H1 (cell line): ENCODE data around the gene PLPP4. TPM values are rescaled to one million over a fixed set of nuclear protein-coding genes. Genes with fewer than 3 reads are reported as not detected.

ENCODE experiments used
- CTCF ChIA-PET: fragments of 300-600 bp; sonication (Branson Sonifier 250); formaldehyde crosslinking; loops from one replicate; lab custom pipeline; 2021; ENCODE audit not compliant: partially characterized antibody; lab: Charles Lee
- POLR2A ChIA-PET: fragments of 300-600 bp; sonication (Branson Sonifier 250); formaldehyde crosslinking; loops from one replicate; lab custom pipeline; 2021; ENCODE audit warnings: inconsistent platforms; ENCODE audit not compliant: partially characterized antibody; lab: Charles Lee
- DNase-seq, 2 experiments: peaks; one replicate each; pipeline versions ENCODE4 v3.0.0 to v3.0.0-alpha.2; 2010 to 2022; ENCODE audit warnings: low spot score in 2 of 2, low read depth in 1 of 2, mixed read lengths in 1 of 2
- FAIRE-seq: peaks from 2 replicates; lab custom pipeline; 2011; peaks lifted over from hg19 to GRCh38; lab: Jason Lieb, UNC
- H2AFZ ChIP-seq: 2 replicates; pipeline ENCODE4 v1.8.1; 2012; ENCODE audit warnings: low read length, inconsistent platforms
- H2AK5ac ChIP-seq: 2 replicates; pipeline ENCODE4 v1.6.1; 2013; ENCODE audit warnings: low read depth, low read length
- H2BK120ac ChIP-seq: replicated peaks from 2 replicates; pipeline ENCODE3; 2013; ENCODE audit warnings: low read depth, low read length, inconsistent platforms
- H2BK12ac ChIP-seq: 2 replicates; pipeline ENCODE4 v1.6.1; 2013; ENCODE audit warnings: low read depth, low read length
- H2BK15ac ChIP-seq: 2 replicates; pipeline ENCODE4 v1.6.1; 2013; ENCODE audit warnings: low read length
- H2BK20ac ChIP-seq: 2 replicates; pipeline ENCODE4 v1.6.1; 2013; ENCODE audit warnings: low read length
- H2BK5ac ChIP-seq: 2 replicates; pipeline ENCODE4 v1.6.1; 2013; ENCODE audit warnings: low read depth, low read length
- H3K14ac ChIP-seq: 2 replicates; pipeline ENCODE4 v1.6.1; 2013; ENCODE audit warnings: inconsistent platforms; ENCODE audit not compliant: insufficient read length
- H3K18ac ChIP-seq: 2 replicates; pipeline ENCODE4 v1.6.1; 2013; ENCODE audit warnings: low read length; ENCODE audit errors: extremely low read depth
- H3K23ac ChIP-seq: 2 replicates; pipeline ENCODE4 v1.6.1; 2013; ENCODE audit warnings: inconsistent platforms; ENCODE audit not compliant: insufficient read length
- H3K23me2 ChIP-seq: 2 replicates; pipeline ENCODE4 v1.6.1; 2013; ENCODE audit warnings: low read depth, low read length
- H3K27ac ChIP-seq: 2 replicates; pipeline ENCODE4 v1.6.1; 2011; ENCODE audit warnings: low read depth, low read length, inconsistent platforms
- H3K27me3 ChIP-seq, 4 experiments: replicated peaks in 1 of 4; 1 replicate in 1 of 4; 2 replicates in 3 of 4; pipeline versions ENCODE4 v1.6.1 to v1.8.1; 2011 to 2013; ENCODE audit warnings: low read length in 3 of 4, mild to moderate bottlenecking in 3 of 4, inconsistent platforms in 2 of 4, mixed read lengths in 2 of 4, moderate library complexity in 1 of 4; ENCODE audit not compliant: control insufficient read depth in 3 of 4, insufficient read depth in 3 of 4; ENCODE audit errors: extremely low read depth in 1 of 4
- H3K36me3 ChIP-seq, 4 experiments: 2 replicates each; pipeline versions ENCODE4 v1.6.1 to v1.8.1; 2011 to 2013; ENCODE audit warnings: mild to moderate bottlenecking in 4 of 4, low read length in 3 of 4, moderate library complexity in 2 of 4, control low read depth in 1 of 4, inconsistent platforms in 1 of 4; ENCODE audit not compliant: insufficient read depth in 4 of 4, control insufficient read depth in 2 of 4
- H3K4ac ChIP-seq: replicated peaks from 2 replicates; pipeline ENCODE3; 2013; ENCODE audit warnings: low read length, low read depth, mixed read lengths, inconsistent platforms; ENCODE audit not compliant: insufficient read length
- H3K4me1 ChIP-seq, 4 experiments: replicated peaks in 1 of 4; 1 replicate in 1 of 4; 2 replicates in 3 of 4; pipeline versions ENCODE4 v1.6.1 to v1.8.1; 2011 to 2013; ENCODE audit warnings: low read length in 3 of 4, inconsistent platforms in 2 of 4, mixed read lengths in 1 of 4; ENCODE audit not compliant: insufficient read depth in 4 of 4, control insufficient read depth in 3 of 4
- H3K4me2 ChIP-seq, 2 experiments: 2 replicates each; pipeline versions ENCODE4 v1.6.1 to v1.8.1; 2011 to 2013; ENCODE audit warnings: low read depth in 2 of 2, low read length in 2 of 2, control low read depth in 1 of 2, inconsistent platforms in 1 of 2, mild to moderate bottlenecking in 1 of 2; ENCODE audit not compliant: insufficient read depth in 1 of 2
- H3K4me3 ChIP-seq, 4 experiments: fragments of 200-600, 300-600 bp in 1 of 4; sonication (generic), shearing (Covaris generic), sonication (Bioruptor Twin) in 1 of 4; 2 replicates each; pipeline versions ENCODE4 v1.5.1 to v1.8.1; 2011 to 2016; ENCODE audit warnings: low read length in 4 of 4, low read depth in 3 of 4, control low read depth in 2 of 4, inconsistent platforms in 2 of 4, mild to moderate bottlenecking in 2 of 4, mixed read lengths in 1 of 4, moderate library complexity in 1 of 4; ENCODE audit not compliant: insufficient read depth in 2 of 4; ENCODE audit errors: extremely low read depth in 1 of 4
- H3K56ac ChIP-seq: replicated peaks from 2 replicates; pipeline ENCODE3; 2013; ENCODE audit warnings: low read depth, mild to moderate bottlenecking, mixed read lengths, low read length, inconsistent platforms; ENCODE audit not compliant: insufficient read length
- H3K79me1 ChIP-seq: 2 replicates; pipeline ENCODE4 v1.6.1; 2013; ENCODE audit warnings: low read depth, low read length, control low read depth
- H3K79me2 ChIP-seq, 2 experiments: 2 replicates each; pipeline versions ENCODE4 v1.6.1 to v1.8.1; 2012 to 2013; ENCODE audit warnings: low read length in 2 of 2, mild to moderate bottlenecking in 2 of 2, inconsistent platforms in 1 of 2; ENCODE audit not compliant: insufficient read depth in 2 of 2, control insufficient read depth in 1 of 2
- H3K9ac ChIP-seq, 4 experiments: replicated peaks in 1 of 4; 1 replicate in 1 of 4; 2 replicates in 3 of 4; pipeline versions ENCODE4 v1.6.1 to v1.8.1; 2011 to 2013; ENCODE audit warnings: low read depth in 3 of 4, low read length in 3 of 4, control low read depth in 2 of 4, mild to moderate bottlenecking in 2 of 4, moderate library complexity in 2 of 4, inconsistent platforms in 1 of 4; ENCODE audit errors: extremely low read depth in 1 of 4
- H3K9me3 ChIP-seq, 2 experiments: 2 replicates each; pipeline versions ENCODE4 v1.6.1 to v1.8.1; 2012 to 2013; ENCODE audit warnings: mild to moderate bottlenecking in 2 of 2, moderate library complexity in 2 of 2, control low read depth in 1 of 2, inconsistent platforms in 1 of 2, low read depth in 1 of 2, low read length in 1 of 2, mixed read lengths in 1 of 2; ENCODE audit not compliant: insufficient read depth in 2 of 2
- H4K20me1 ChIP-seq, 2 experiments: replicated peaks in 1 of 2; 2 replicates each; pipeline versions ENCODE3 to v1.8.1; 2011 to 2013; ENCODE audit warnings: inconsistent platforms in 2 of 2, low read length in 2 of 2, mild to moderate bottlenecking in 1 of 2; ENCODE audit not compliant: insufficient read depth in 2 of 2, control insufficient read depth in 1 of 2
- H4K5ac ChIP-seq: 2 replicates; pipeline ENCODE4 v1.6.1; 2013; ENCODE audit warnings: low read length, low read depth, mixed read lengths, inconsistent platforms; ENCODE audit not compliant: insufficient read length
- H4K8ac ChIP-seq: 2 replicates; pipeline ENCODE4 v1.8.0; 2013; ENCODE audit warnings: mild to moderate bottlenecking, moderate library complexity, low read length, inconsistent platforms; ENCODE audit not compliant: insufficient read depth; ENCODE audit errors: extremely low read depth
- H4K91ac ChIP-seq: replicated peaks from 2 replicates; pipeline ENCODE3; 2013; ENCODE audit warnings: low read length, mixed read lengths, inconsistent platforms; ENCODE audit not compliant: insufficient read length
- GTF2F1 ChIP-seq: IDR thresholded peaks from 2 replicates; pipeline ENCODE4 v1.6.1; 2012; ENCODE audit warnings: low read depth, low read length, improper control_type of control experiment, borderline replicate concordance
- KDM5A ChIP-seq: fragments of 200-600 bp; IDR thresholded peaks from 2 replicates; pipeline ENCODE4 v1.7.1; 2012; ENCODE audit warnings: mild to moderate bottlenecking, low read length, inconsistent platforms, mixed read lengths
- TCF12 ChIP-seq: IDR thresholded peaks from 2 replicates; pipeline ENCODE4 v1.6.1; 2011; ENCODE audit warnings: low read depth, mild to moderate bottlenecking, low read length
- WGBS, 2 experiments: shearing (Covaris generic) in 1 of 2; methylation state at CpG; one replicate each; pipeline versions ENCODE4 v1.1.6 to v1.1.7; 2013 to 2015; ENCODE audit warnings: low lambda C conversion rate in 2 of 2, mixed read lengths in 2 of 2, inconsistent platforms in 1 of 2, low coverage in 1 of 2, missing lambda C conversion rate in 1 of 2; ENCODE audit not compliant: insufficient replicate concordance in 2 of 2, insufficient coverage in 1 of 2, insufficient read length in 1 of 2; ENCODE audit errors: extremely low coverage in 1 of 2, missing lambda C conversion rate in 1 of 2; 5-methylcytosine and 5-hydroxymethylcytosine counted together
- polyA plus RNA-seq, 7 experiments: library from polyadenylated mRNA; depleted of rRNA in 3 of 7; stranded (reverse) in 5 of 7; unstranded in 2 of 7; fragments of >200 nt in 5 of 7; fragments of 200-250 nt in 2 of 7; gene quantifications; 1 replicate in 5 of 7; 2 replicates in 1 of 7; 4 replicates in 1 of 7; pipeline versions ENCODE4 v1.2.1 to v1.2.3, GENCODE V29; 2011 to 2013; ENCODE audit warnings: missing spikeins in 2 of 7, mixed read lengths in 2 of 7
- total RNA-seq: library from RNA; stranded (reverse); fragmentation: NEBNext Ultra II Directional; extraction: Animal tissue kit (Norgen Biotek cat#: 25700); gene quantifications from 2 replicates; pipeline ENCODE4 v1.2.1, GENCODE V29; 2021
- TF ChIP-seq, protein P1 (sequence below): IDR thresholded peaks from 2 replicates; pipeline ENCODE4 v1.6.1; 2012; ENCODE audit warnings: low read length, inconsistent platforms

PLPP4 gene
- total and polyA plus RNA-seq, 2 of the 8 experiments (the other 6 are each of a cell fraction or from before 2014, with no cell fraction given): 0.30 TPM; not detected in 1

DNA sequence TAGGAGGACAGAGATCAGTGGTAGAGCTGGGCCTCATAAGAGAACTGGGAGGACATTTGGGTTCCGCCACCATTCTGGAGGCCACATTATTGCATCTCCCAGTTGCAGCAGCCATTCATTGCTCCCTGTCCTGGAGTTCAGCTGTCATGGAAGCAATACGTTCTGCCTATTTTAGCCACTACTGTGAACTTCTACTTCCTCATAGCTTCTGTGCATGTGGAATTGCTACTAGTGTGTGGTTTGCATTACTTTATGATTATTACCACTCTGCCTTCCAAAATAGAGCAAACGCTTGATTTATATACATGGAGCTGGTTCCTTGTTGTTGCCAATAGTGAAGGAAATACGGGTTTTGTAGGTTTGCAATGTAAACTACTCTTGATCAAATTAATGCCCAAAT, 47.2 kb upstream of the PLPP4 start:
- 94% methylated on average over 4 of the region's 4 CpGs; no CpG with 5 or more reads in 1 of the 2 experiments for WGBS, 2 experiments

More for the DNA sequence above, 47.2 kb upstream of the PLPP4 start:
- H4K5ac ChIP-seq: no peak overlapping the region
- H3K4me1 ChIP-seq: no peaks in the 10 kb centered on the region
- H2AFZ ChIP-seq: no peak overlapping the region
- no peak overlapping the region for H3K56ac ChIP-seq
- H2BK15ac ChIP-seq: no peak overlapping the region
- H2AK5ac ChIP-seq: no peak overlapping the region
- no peak overlapping the region for H2BK120ac ChIP-seq
- H3K9me3 ChIP-seq: no peaks in the 10 kb centered on the region
- H3K14ac ChIP-seq: no peak overlapping the region
- no peak overlapping the region for H4K8ac ChIP-seq
- H3K23me2 ChIP-seq: no peaks in the 10 kb centered on the region
- no peak overlapping the region for H2BK5ac ChIP-seq
- H3K27me3 ChIP-seq: no peaks in the 10 kb centered on the region
- H3K4me2 ChIP-seq: no peak overlapping the region
- no peak overlapping the region for H3K9ac ChIP-seq
- H3K18ac ChIP-seq: no peak overlapping the region
- no peak overlapping the region for H3K23ac ChIP-seq
- H3K36me3 ChIP-seq: no peaks in the 10 kb centered on the region
- no peak overlapping the region for H4K91ac ChIP-seq
- H3K4me3 ChIP-seq: no peak overlapping the region
- POLR2A ChIA-PET: no interaction called here
- no peaks in the 10 kb centered on the region for H3K79me2 ChIP-seq
- H2BK12ac ChIP-seq: no peak overlapping the region
- H4K20me1 ChIP-seq: no peaks in the 10 kb centered on the region
- no peak overlapping the region for H2BK20ac ChIP-seq
- H3K27ac ChIP-seq: no peak overlapping the region
- DNase-seq (no peak), FAIRE-seq (no peak)
- no peak for TF ChIP-seq TCF12
- TF ChIP-seq KDM5A: no peak
- TF ChIP-seq, protein P1, sequence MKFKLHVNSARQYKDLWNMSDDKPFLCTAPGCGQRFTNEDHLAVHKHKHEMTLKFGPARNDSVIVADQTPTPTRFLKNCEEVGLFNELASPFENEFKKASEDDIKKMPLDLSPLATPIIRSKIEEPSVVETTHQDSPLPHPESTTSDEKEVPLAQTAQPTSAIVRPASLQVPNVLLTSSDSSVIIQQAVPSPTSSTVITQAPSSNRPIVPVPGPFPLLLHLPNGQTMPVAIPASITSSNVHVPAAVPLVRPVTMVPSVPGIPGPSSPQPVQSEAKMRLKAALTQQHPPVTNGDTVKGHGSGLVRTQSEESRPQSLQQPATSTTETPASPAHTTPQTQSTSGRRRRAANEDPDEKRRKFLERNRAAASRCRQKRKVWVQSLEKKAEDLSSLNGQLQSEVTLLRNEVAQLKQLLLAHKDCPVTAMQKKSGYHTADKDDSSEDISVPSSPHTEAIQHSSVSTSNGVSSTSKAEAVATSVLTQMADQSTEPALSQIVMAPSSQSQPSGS: no peak
- no peak for TF ChIP-seq GTF2F1
- H3K79me1 ChIP-seq: no peaks in the 10 kb centered on the region
- CTCF ChIA-PET: interaction anchor here (0.7 to 3.3 kb wide), 6 partner anchors 10 to 202 kb away, joined by 3 to 21 read pairs (median 3); no protein-coding TSS in a partner anchor
- H3K4ac ChIP-seq: no peak overlapping the region
